Measurements from ENCODE around the gene CORO1A.

GRCh38 chr16:30144917-30145316, 38.5 kb upstream of the CORO1A start:
- no peak for TF ChIP-seq CTCF (IDR thresholded peaks at IDR 0.05; ENCODE audit: low read depth, low read length)
- TF ChIP-seq MAX (IDR thresholded peaks at IDR 0.05; ENCODE audit: low read depth, low read length), result no peak

Data from NB4 (cell line).